NT2/D1 (cell line): ENCODE data around the gene SSBP2.

Experiments used
- DNase-seq: peaks from one replicate; pipeline ENCODE4 v3.0.0-alpha.2; 2011; ENCODE audit warnings: low read depth, low spot score
- H3K27me3 ChIP-seq: 2 replicates; pipeline ENCODE4 v1.6.0; 2011; ENCODE audit warnings: mild to moderate bottlenecking; ENCODE audit not compliant: insufficient read length, insufficient read depth
- H3K36me3 ChIP-seq: 2 replicates; pipeline ENCODE4 v1.6.1; 2011; ENCODE audit warnings: mild to moderate bottlenecking, low read length, mixed read lengths; ENCODE audit not compliant: insufficient read depth, insufficient read length
- H3K4me1 ChIP-seq: 2 replicates; pipeline ENCODE4 v1.5.1; 2011; ENCODE audit not compliant: insufficient read depth, insufficient read length
- H3K4me3 ChIP-seq: 2 replicates; pipeline ENCODE4 v1.5.1; 2011; ENCODE audit warnings: low read depth; ENCODE audit not compliant: insufficient read length
- H3K9ac ChIP-seq: 2 replicates; pipeline ENCODE4 v1.6.0; 2011; ENCODE audit warnings: low read depth; ENCODE audit not compliant: insufficient read length
- H3K9me3 ChIP-seq: 2 replicates; pipeline ENCODE4 v1.5.1; 2011; ENCODE audit warnings: mild to moderate bottlenecking, low read length; ENCODE audit not compliant: insufficient read depth
- SUZ12 ChIP-seq: IDR thresholded peaks from 2 replicates; pipeline ENCODE4 v1.6.1; 2011; ENCODE audit not compliant: insufficient read length, insufficient read depth; ENCODE audit errors: extremely low read depth
- YY1 ChIP-seq: IDR thresholded peaks from 2 replicates; pipeline ENCODE4 v1.6.1; 2011; ENCODE audit not compliant: insufficient read length, insufficient read depth
- ZNF274 ChIP-seq: IDR thresholded peaks from 2 replicates; pipeline ENCODE4 v1.6.1; 2011; ENCODE audit warnings: mild to moderate bottlenecking, low read depth, low read length

The SSBP2 gene

DNA sequence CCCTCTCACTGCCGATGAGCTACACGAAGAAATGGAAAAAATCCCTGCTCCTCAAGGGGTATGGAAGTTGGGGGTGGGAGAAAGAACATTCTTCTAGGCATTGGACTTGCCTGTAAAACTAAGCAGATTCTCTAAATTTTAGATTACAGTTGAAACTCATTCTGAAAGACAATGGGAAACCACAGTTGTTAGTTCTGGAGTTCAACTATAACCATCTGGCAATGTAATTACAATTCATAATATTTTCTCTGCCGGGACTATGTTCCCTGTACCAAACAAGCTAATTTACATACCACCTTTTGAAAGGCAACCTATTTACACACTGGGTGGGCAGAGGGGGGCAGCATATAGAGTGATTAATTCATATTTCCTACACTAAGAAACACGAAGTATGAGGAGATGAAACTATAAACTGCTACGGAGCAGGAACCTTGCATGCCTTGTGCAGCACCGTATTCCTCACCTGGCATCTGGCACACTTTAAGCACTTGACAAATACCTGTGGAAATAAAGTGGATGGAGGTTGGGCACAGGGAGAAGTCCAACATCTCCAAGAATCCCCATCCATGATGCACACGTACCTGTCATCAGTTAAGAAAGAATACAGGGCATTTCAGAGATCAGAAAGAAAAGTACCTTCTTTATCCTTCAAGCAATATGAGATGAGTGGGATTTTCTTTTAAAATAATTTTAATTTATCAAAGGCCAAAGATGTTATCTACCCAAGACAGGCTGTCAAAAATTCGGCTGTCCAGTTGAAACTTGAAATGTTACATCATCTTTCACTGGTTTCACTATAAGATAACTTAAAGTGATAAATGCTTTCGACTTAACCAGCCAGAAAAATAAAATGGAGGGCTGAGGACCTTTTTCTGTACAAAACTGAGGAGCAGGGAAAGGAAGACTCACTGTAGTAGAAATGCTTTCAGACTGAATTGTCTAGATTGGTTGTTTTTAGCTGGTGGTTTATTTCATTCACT is 54.2 kb downstream of the SSBP2 start:
- no peak for DNase-seq
- Histone ChIP-seq H3K27me3 (no peaks in the 10 kb centered on the region), H3K4me1 (no peaks in the 10 kb centered on the region), H3K36me3 (no peaks in the 10 kb centered on the region), H3K4me3 (no peak overlapping the region), H3K9me3 (0 out of 2 replicates have a peak, but pooled peaks cover 8% of the 10 kb centered on the region), H3K9ac (no peak overlapping the region)
- TF ChIP-seq YY1 (no peak), SUZ12 (no peak), ZNF274 (no peak)

DNA sequence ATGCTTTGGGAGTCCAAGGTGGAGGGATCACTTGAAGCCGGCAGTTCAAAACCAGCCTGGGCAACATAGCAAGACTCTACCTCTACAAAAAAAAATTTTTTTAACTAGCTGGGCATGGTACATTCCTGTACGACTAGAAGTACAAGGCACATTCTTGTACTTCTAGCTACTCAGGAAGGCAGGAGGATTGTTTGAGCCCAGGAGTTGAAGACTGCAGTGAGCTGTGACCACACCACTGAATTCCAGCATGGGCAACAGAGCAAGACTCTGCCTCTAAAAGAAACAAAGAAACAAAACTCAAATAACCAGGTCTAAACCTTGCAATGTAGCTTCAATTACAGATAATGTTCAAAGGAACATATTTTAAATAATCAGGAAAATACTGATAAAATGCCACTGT is 56.2 kb downstream of the SSBP2 start:
- no peaks in the 10 kb centered on the region for H3K27me3 ChIP-seq
- no peak for DNase-seq
- H3K4me1 ChIP-seq, result no peaks in the 10 kb centered on the region
- H3K9ac ChIP-seq, result no peak overlapping the region
- H3K9me3 ChIP-seq, result no peaks in the 10 kb centered on the region
- no peak for TF ChIP-seq SUZ12
- H3K4me3 ChIP-seq, result no peak overlapping the region
- H3K36me3 ChIP-seq, result no peaks in the 10 kb centered on the region

DNA sequence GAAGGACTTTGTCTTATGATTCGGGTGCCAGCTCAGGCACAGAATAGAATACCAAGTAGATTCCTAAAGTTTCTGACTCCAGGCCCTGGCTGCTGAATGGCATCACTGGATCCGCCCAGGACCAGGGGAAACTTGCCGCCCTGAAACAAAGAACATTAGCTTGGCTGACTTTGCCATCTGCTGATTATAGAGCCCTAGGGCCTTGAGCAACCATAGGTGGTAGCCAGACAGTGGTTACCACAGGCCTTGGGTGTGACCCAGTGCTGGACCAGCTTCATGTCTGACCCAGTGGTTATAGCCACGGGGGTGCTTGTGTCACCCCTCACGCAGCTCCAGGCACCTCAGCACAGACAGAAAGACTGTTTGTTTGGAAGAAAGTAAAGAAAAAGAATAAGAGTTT is 62.7 kb downstream of the SSBP2 start:
- TF ChIP-seq YY1 (no peak), SUZ12 (no peak), ZNF274 (no peak)
- H3K4me1 ChIP-seq, result no peaks in the 10 kb centered on the region
- H3K9ac ChIP-seq, result no peak overlapping the region

DNA sequence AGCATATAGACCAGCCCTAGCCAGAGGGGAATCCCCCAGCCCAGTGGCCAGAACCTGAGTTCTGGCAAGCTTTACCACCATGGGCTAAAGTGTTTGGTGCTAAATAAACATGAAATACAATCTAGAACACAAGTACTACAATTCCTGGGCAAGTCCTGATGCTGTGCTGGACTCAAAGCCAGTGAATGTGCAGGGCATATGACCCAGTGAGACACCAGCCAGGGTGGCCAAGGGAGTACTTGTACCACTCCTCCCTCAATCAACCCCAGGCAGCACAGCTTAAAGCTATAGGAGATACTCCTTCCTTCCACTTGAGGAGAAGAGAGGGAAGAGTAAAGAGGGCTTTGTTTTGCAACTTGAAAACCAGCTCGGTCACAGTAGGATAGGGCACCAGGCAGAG is 63.6 kb downstream of the SSBP2 start:
- Histone ChIP-seq H3K9ac (no peak overlapping the region), H3K27me3 (no peaks in the 10 kb centered on the region), H3K9me3 (no peaks in the 10 kb centered on the region), H3K4me3 (no peak overlapping the region), H3K4me1 (no peaks in the 10 kb centered on the region), H3K36me3 (no peaks in the 10 kb centered on the region)
- TF ChIP-seq ZNF274 (no peak), SUZ12 (no peak), YY1 (no peak)
- no peak for DNase-seq

More for the DNA sequence above, 62.7 kb downstream of the SSBP2 start:
- H3K36me3 ChIP-seq, result no peaks in the 10 kb centered on the region
- H3K4me3 ChIP-seq, result no peak overlapping the region
- no peaks in the 10 kb centered on the region for H3K9me3 ChIP-seq
- H3K27me3 ChIP-seq, result no peaks in the 10 kb centered on the region
- DNase-seq, result no peak

DNA sequence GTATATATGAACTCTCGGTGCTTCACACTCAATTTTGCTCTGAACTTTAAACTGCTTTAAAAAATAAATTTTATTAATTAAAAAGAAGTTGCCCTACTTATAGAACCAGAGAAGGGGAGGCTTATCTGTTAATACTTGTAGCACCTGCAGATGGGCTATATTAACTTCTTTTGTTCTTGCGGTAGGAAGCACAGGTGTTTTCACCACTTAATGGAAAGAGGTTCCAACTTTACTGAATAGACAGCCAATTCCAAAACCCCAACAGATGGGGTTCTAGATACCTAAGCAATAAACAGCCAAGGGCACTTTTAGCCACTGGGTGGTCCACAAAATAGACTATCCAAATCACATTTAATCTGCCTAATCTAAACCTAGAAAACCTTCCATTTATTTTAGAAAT is 65.4 kb downstream of the SSBP2 start:
- Histone ChIP-seq H3K9ac (no peak overlapping the region), H3K4me1 (no peaks in the 10 kb centered on the region), H3K4me3 (no peak overlapping the region), H3K36me3 (no peaks in the 10 kb centered on the region), H3K9me3 (no peaks in the 10 kb centered on the region), H3K27me3 (no peaks in the 10 kb centered on the region)
- TF ChIP-seq ZNF274 (no peak), SUZ12 (no peak), YY1 (no peak)
- DNase-seq, result no peak

DNA sequence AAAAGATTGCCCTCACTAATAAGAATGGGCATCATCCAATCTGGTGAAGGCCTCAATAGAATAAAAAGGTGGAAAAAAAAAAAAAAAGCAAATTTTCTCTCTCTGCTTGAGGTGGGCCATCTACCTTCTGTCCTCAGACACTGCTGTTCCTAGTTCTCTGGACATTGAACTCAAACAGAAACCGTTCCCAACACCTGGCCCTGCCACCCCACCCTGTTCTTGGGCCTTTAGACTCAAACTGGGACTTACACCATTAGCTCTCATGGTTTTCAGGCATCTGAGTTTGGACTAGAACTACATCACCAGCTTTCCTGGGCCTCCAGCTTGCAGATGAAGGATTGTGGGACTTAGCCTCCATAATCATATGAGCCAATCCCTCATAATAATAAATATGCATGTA is 71.0 kb downstream of the SSBP2 start:
- H3K4me3 ChIP-seq, result no peak overlapping the region
- H3K9me3 ChIP-seq, result no peaks in the 10 kb centered on the region
- no peaks in the 10 kb centered on the region for H3K36me3 ChIP-seq
- no peak for TF ChIP-seq YY1
- no peak for TF ChIP-seq SUZ12
- no peak for TF ChIP-seq ZNF274
- no peaks in the 10 kb centered on the region for H3K4me1 ChIP-seq
- no peak for DNase-seq
- no peak overlapping the region for H3K9ac ChIP-seq
- H3K27me3 ChIP-seq, result no peaks in the 10 kb centered on the region

DNA sequence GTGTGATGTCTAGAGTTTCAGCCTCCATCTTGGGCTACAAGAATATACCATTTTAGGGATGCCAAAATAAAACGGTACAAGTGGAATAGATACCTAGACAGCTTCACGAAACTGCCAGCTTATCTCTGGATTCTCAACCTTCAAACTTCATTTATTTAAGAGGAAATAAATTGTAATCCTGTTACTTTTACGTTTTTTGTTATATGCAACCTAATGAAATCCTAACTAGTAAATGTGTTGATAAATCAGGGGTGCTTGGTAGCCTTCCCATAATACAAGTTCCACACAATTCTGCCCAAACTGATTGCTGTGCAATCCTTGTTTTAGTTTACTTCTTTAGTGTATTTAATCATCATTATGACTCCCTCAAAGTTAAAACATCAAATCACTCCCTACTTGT is 75.5 kb downstream of the SSBP2 start:
- H3K4me3 ChIP-seq, result no peak overlapping the region
- TF ChIP-seq ZNF274, result no peak
- TF ChIP-seq SUZ12, result no peak
- no peak overlapping the region for H3K9ac ChIP-seq
- no peak for DNase-seq
- no peaks in the 10 kb centered on the region for H3K4me1 ChIP-seq
- no peaks in the 10 kb centered on the region for H3K36me3 ChIP-seq
- H3K9me3 ChIP-seq, result no peaks in the 10 kb centered on the region
- no peaks in the 10 kb centered on the region for H3K27me3 ChIP-seq
